ENCODE measurements around the gene HIC1. TPM values are rescaled to one million over a fixed set of nuclear protein-coding genes. Genes with fewer than 3 reads are reported as not detected.
A peak's percentile ranks its signal among the peaks of the same experiment; 100 is the strongest.

HIC1 gene
- total and polyA plus RNA-seq, 9 of the 15 experiments (the other 6 are each of a cell fraction or from before 2014, with no cell fraction given) = 0.01 to 2.5 (median 0.18) TPM

DNA sequence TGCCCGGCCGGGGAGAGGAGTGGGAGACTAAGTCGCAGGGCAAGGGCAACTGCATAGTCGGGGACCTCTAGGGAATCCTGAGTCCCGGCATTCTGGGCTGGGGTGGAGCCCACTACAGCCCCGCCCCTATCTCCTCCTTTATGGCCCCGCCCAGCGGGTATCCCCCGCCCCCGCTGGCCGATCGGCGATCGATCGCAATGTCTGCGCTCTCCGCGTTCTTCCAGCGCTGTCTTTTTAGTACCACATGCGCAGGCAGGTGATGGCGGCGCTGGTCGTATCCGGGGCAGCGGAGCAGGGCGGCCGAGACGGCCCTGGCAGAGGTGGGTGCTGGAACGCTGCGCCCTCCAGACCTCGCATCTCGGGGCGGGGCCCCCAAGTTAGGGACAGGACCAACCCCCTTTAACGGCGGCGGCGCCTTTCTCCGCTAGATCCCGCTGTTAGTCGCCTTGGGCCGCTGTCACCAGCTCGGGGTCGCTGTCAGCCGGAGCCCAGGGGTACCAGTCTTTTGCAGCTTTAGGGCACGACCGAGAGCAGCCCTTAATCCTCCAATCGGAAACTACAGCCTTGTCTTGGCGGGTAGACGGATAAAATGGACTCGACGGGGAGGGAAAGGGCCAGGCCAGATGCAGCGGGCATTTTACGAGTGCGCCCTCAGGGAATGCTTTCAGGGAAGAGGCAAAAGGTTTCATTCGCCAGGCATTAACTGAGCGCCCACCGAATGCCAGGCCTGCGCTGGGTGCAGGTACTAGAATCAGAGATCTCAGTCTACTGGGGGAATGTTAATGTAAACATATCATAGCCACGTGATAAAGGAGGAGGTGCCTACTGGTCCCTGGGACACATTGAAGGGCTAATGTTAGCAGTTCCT lies 24.8 kb upstream of the HIC1 start, which contains the start of gene DPH1 (continued):
- TF ChIP-seq RREB1 (CRISPR knock-in tag; IDR thresholded peaks at IDR 0.05) (no peak), SMC3 (conservative IDR thresholded peaks at IDR 0.05; ENCODE audit: insufficient read depth, low read depth, low read length) (no peak), WHSC1 (IDR thresholded peaks at IDR 0.05; ENCODE audit: low read length) (no peak), CBFA2T2 (conservative IDR thresholded peaks at IDR 0.05) (no peak), NRF1 (conservative IDR thresholded peaks at IDR 0.05 in 1 of 2, IDR thresholded peaks at IDR 0.05 in 1 of 2) (peak; percentile 83 to 87), PYGO2 (tag; IDR thresholded peaks at IDR 0.05) (no peak), CXXC5 (CRISPR knock-in tag; IDR thresholded peaks at IDR 0.05) (peak; percentile 42), NCOA1 (IDR thresholded peaks at IDR 0.05; ENCODE audit: low read depth) (no peak), KLF6 (CRISPR knock-in tag; IDR thresholded peaks at IDR 0.05; ENCODE audit: borderline replicate concordance) (no peak), MAFG (tag; conservative IDR thresholded peaks at IDR 0.05) (no peak), ARHGAP35 (IDR thresholded peaks at IDR 0.05; ENCODE audit: partially characterized antibody) (no peak), SIRT6 (IDR thresholded peaks at IDR 0.05; ENCODE audit: low read depth, low read length) (no peak)
- TF ChIP-seq, protein P1, sequence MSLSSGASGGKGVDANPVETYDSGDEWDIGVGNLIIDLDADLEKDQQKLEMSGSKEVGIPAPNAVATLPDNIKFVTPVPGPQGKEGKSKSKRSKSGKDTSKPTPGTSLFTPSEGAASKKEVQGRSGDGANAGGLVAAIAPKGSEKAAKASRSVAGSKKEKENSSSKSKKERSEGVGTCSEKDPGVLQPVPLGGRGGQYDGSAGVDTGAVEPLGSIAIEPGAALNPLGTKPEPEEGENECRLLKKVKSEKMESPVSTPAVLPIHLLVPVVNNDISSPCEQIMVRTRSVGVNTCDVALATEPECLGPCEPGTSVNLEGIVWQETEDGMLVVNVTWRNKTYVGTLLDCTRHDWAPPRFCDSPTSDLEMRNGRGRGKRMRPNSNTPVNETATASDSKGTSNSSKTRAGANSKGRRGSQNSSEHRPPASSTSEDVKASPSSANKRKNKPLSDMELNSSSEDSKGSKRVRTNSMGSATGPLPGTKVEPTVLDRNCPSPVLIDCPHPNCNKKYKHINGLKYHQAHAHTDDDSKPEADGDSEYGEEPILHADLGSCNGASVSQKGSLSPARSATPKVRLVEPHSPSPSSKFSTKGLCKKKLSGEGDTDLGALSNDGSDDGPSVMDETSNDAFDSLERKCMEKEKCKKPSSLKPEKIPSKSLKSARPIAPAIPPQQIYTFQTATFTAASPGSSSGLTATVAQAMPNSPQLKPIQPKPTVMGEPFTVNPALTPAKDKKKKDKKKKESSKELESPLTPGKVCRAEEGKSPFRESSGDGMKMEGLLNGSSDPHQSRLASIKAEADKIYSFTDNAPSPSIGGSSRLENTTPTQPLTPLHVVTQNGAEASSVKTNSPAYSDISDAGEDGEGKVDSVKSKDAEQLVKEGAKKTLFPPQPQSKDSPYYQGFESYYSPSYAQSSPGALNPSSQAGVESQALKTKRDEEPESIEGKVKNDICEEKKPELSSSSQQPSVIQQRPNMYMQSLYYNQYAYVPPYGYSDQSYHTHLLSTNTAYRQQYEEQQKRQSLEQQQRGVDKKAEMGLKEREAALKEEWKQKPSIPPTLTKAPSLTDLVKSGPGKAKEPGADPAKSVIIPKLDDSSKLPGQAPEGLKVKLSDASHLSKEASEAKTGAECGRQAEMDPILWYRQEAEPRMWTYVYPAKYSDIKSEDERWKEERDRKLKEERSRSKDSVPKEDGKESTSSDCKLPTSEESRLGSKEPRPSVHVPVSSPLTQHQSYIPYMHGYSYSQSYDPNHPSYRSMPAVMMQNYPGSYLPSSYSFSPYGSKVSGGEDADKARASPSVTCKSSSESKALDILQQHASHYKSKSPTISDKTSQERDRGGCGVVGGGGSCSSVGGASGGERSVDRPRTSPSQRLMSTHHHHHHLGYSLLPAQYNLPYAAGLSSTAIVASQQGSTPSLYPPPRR (CRISPR knock-in tag; IDR thresholded peaks at IDR 0.05; ENCODE audit: borderline replicate concordance) = no peak
- TF ChIP-seq, protein P2, sequence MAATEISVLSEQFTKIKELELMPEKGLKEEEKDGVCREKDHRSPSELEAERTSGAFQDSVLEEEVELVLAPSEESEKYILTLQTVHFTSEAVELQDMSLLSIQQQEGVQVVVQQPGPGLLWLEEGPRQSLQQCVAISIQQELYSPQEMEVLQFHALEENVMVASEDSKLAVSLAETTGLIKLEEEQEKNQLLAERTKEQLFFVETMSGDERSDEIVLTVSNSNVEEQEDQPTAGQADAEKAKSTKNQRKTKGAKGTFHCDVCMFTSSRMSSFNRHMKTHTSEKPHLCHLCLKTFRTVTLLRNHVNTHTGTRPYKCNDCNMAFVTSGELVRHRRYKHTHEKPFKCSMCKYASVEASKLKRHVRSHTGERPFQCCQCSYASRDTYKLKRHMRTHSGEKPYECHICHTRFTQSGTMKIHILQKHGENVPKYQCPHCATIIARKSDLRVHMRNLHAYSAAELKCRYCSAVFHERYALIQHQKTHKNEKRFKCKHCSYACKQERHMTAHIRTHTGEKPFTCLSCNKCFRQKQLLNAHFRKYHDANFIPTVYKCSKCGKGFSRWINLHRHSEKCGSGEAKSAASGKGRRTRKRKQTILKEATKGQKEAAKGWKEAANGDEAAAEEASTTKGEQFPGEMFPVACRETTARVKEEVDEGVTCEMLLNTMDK (IDR thresholded peaks at IDR 0.05; ENCODE audit: borderline replicate concordance, insufficient read depth, low read depth, low read length, poor library complexity, severe bottlenecking) = no peak

Data from K562 (cell line).